Measurements from ENCODE around the gene GALNT9.
"Not testable (repeated sequence)": the region's sequence is repeated elsewhere in the genome, so short reads cannot be mapped to it uniquely, and the experiment has no call there.

Gene GALNT9

GRCh38 chr12:132227782-132228475 is 101.5 kb downstream of the GALNT9 start:
- TF ChIP-seq CTCF (IDR thresholded peaks at IDR 0.05), result no peak
- no peak for DNase-seq (ENCODE audit: low spot score)
- H3K27ac ChIP-seq, result no peak overlapping the region
- H3K4me3 ChIP-seq, result no peak overlapping the region

GRCh38 chr12:132227118-132227517 is 102.3 kb downstream of the GALNT9 start:
- no peak for DNase-seq (ENCODE audit: low spot score)
- TF ChIP-seq CTCF (IDR thresholded peaks at IDR 0.05), result no peak
- H3K4me3 ChIP-seq, result no peak overlapping the region
- no peak overlapping the region for H3K27ac ChIP-seq

- no peak for DNase-seq (ENCODE audit: low spot score)
- Histone ChIP-seq H3K27ac (no peak overlapping the region), H3K4me3 (no peak overlapping the region)
- no peak for TF ChIP-seq CTCF (IDR thresholded peaks at IDR 0.05)
Measured at GRCh38 chr12:132226604-132227003, 102.8 kb downstream of the GALNT9 start.

GRCh38 chr12:132225214-132225613 is 104.2 kb downstream of the GALNT9 start:
- Histone ChIP-seq H3K27ac (no peak overlapping the region), H3K4me3 (no peak overlapping the region)
- no peak for TF ChIP-seq CTCF (IDR thresholded peaks at IDR 0.05)
- DNase-seq (ENCODE audit: low spot score), result no peak

GRCh38 chr12:132224484-132224883 is 104.9 kb downstream of the GALNT9 start:
- TF ChIP-seq CTCF (IDR thresholded peaks at IDR 0.05), result no peak
- Histone ChIP-seq H3K4me3 (no peak overlapping the region), H3K27ac (no peak overlapping the region)
- no peak for DNase-seq (ENCODE audit: low spot score)

- no peak for TF ChIP-seq CTCF (IDR thresholded peaks at IDR 0.05)
- H3K4me3 ChIP-seq, result no peak overlapping the region
- DNase-seq (ENCODE audit: low spot score), result no peak
- H3K27ac ChIP-seq, result no peak overlapping the region
Measured at GRCh38 chr12:132222808-132223173, 106.6 kb downstream of the GALNT9 start.

- TF ChIP-seq CTCF (IDR thresholded peaks at IDR 0.05), result no peak
Measured at GRCh38 chr12:132222096-132222807, 107.1 kb downstream of the GALNT9 start.

GRCh38 chr12:132219761-132220160 is 109.6 kb downstream of the GALNT9 start:
- not testable (repeated sequence) for H3K27ac ChIP-seq; DNase-seq (ENCODE audit: low spot score); H3K4me3 ChIP-seq

More at GRCh38 chr12:132222096-132222807, 107.1 kb downstream of the GALNT9 start:
- no peak for DNase-seq (ENCODE audit: low spot score)
- Histone ChIP-seq H3K4me3 (no peak overlapping the region), H3K27ac (no peak overlapping the region)
